GM19467 (cell line): ENCODE data around the gene HNRNPH3.

ENCODE experiments used
- ATAC-seq: cut with Tn5 transposase; IDR thresholded peaks from one replicate; pipeline ENCODE4 v1.9.1; 2021; ENCODE audit warnings: mild to moderate bottlenecking, moderate library complexity; ENCODE audit not compliant: unreplicated experiment

Gene HNRNPH3

GRCh38 chr10:68371604-68372003, 39.7 kb downstream of the HNRNPH3 start:
- ATAC-seq, result no peak

- ATAC-seq, result no peak
Measured at GRCh38 chr10:68385740-68386139, 53.9 kb downstream of the HNRNPH3 start.
